ENCODE measurements around the gene PMF1.

- no peak for TF ChIP-seq POLR2A (IDR thresholded peaks at IDR 0.05; ENCODE audit: low read depth, low read length)
- TF ChIP-seq POLR2AphosphoS5 (IDR thresholded peaks at IDR 0.05; ENCODE audit: low read depth, low read length) = no peak
Measured at GRCh38 chr1:156221986-156222692, 9.3 kb downstream of the PMF1 start.
